GM12872 (cell line): Measurements from ENCODE around the gene FYCO1.

Source experiments
- TF ChIP-seq, protein P1 (sequence below): IDR thresholded peaks from 3 replicates; pipeline ENCODE4 v1.5.1; 2011; ENCODE audit warnings: low read depth, mild to moderate bottlenecking, low read length, moderate library complexity; ENCODE audit not compliant: insufficient read depth

FYCO1 gene

DNA sequence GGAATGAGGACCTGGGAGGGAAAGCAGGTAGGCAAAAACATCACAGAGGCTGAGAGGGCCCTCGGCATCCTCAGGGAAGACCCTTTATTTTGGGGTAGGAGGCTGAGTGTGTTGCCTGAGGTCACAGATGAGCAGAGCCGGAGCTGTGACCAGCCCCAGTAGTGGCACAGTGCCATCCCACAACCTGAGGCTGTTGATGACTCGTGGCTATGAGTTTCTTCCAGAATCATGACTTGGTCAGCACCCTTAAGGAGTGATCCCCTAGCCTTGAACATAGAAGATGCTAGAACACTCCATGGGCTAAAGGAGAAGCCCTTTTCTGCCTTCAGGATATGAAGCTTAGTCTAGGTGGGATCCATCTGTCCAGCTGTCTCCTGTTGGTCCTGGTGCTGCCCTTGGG lies 71.9 kb downstream of the FYCO1 start:
- TF ChIP-seq, protein P1, sequence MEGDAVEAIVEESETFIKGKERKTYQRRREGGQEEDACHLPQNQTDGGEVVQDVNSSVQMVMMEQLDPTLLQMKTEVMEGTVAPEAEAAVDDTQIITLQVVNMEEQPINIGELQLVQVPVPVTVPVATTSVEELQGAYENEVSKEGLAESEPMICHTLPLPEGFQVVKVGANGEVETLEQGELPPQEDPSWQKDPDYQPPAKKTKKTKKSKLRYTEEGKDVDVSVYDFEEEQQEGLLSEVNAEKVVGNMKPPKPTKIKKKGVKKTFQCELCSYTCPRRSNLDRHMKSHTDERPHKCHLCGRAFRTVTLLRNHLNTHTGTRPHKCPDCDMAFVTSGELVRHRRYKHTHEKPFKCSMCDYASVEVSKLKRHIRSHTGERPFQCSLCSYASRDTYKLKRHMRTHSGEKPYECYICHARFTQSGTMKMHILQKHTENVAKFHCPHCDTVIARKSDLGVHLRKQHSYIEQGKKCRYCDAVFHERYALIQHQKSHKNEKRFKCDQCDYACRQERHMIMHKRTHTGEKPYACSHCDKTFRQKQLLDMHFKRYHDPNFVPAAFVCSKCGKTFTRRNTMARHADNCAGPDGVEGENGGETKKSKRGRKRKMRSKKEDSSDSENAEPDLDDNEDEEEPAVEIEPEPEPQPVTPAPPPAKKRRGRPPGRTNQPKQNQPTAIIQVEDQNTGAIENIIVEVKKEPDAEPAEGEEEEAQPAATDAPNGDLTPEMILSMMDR = no peak

DNA sequence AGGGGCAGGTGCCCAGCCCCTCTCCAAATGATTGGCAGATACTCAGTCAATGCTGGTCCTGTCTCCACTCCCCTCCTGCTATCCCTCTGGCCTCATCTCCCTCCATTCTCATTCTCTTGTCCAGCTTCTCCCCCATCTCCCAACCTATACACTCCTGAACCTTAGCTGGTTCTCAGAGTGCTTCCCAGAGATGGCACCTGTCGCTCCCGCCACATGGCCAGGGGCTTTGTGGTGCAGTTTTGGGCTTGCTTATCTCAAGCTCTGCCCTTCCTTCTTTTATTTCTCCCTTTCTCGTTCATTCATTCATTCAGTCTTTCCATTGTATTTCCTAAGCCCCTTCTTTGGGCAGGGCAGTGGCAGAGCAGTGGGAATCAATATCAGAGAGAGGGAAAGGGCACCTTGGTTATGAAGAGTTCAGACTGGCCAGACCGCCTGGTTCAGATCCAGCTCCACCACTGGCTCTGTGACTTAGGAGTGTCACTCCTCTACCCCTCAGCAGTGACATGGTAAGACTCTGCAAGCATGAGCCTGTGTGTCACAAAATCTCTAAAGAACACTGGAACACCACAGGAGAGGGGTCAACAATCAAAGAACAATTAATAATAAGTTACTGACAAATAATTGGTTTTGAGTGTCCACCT lies 72.6 kb downstream of the FYCO1 start:
- TF ChIP-seq, protein P1 = no peak

DNA sequence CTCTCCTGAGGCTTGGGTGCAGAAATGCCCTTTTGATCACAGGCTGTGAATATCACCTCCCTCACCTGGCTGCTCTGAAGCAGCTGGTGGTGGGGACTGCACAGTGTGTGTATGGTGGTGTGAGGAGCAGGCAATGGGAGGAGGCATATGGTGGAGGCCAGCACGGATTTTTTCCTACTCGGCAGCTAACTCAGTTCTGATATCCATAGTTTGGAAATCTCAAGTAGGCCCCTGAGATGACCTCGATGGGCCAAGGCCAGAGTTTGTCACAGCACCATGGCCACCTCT lies 73.6 kb downstream of the FYCO1 start:
- TF ChIP-seq, protein P1 = no peak

- TF ChIP-seq, protein P1 = no peak
Observed at GRCh38 chr3:45921158-45922038, 74.2 kb downstream of the FYCO1 start.

DNA sequence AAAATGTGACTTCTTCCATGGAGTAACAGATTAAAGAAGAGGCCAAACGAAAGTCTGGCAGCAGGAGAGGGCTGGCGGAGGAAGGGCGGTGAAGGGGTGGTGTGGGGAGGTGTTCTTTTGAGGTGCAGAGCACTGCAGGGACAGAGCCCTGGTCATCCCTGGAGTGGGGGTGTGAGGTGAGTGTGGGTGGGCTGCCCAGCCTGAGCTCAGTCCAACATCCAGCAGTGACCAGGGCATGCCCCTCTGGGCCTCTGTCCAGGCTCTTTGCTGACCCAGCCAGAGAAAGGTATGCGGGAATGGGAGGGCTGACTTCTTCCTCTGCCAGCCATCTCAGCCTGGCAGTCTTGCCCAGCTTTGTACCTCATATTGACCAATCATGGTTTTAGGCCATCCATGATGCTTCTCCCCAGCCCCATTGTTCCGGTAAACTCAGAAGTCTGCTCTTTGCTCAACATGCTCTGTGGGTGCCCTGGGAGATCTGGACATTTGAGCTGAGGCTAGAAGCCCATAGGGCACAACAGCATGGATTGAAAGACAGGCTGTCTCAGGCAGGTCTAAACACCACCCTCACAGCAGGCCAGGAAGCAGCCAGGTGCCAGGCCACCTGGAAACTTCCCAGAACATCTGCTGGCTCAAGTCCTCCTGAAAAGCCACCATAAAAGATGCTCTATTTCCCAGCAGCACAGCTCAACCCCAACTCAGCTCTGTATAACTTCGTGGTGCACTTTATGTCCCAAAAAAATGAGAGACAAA lies 78.3 kb downstream of the FYCO1 start:
- TF ChIP-seq, protein P1 = no peak

- TF ChIP-seq, protein P1 = no peak
Observed at GRCh38 chr3:45915518-45916231, 79.9 kb downstream of the FYCO1 start.

DNA sequence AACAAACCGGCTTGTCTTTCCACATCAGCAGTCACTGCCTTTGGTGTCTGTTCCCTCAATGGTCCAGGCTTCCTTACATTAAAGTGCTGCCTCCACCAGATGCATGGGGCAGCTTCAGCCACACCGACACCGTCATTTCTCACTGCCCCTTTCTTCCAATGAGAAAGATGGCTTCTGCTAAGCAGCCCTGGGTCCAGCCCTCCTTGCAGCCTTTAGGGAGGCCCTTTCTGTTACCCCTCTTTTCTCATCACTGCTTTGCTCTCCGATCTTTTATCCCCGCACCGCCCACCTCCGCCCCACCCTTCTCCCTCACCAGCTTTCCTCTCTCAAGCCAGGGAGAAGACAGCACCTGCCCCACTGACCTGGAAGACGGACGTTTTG lies 80.6 kb downstream of the FYCO1 start:
- TF ChIP-seq, protein P1 = no peak
